ENCODE data around the gene RNF141. TPM values are rescaled to one million over a fixed set of nuclear protein-coding genes. Genes with fewer than 3 reads are reported as not detected.

RNF141 gene
- total RNA-seq, 1 donor from 2014 or later, result 31.2 TPM

DNA sequence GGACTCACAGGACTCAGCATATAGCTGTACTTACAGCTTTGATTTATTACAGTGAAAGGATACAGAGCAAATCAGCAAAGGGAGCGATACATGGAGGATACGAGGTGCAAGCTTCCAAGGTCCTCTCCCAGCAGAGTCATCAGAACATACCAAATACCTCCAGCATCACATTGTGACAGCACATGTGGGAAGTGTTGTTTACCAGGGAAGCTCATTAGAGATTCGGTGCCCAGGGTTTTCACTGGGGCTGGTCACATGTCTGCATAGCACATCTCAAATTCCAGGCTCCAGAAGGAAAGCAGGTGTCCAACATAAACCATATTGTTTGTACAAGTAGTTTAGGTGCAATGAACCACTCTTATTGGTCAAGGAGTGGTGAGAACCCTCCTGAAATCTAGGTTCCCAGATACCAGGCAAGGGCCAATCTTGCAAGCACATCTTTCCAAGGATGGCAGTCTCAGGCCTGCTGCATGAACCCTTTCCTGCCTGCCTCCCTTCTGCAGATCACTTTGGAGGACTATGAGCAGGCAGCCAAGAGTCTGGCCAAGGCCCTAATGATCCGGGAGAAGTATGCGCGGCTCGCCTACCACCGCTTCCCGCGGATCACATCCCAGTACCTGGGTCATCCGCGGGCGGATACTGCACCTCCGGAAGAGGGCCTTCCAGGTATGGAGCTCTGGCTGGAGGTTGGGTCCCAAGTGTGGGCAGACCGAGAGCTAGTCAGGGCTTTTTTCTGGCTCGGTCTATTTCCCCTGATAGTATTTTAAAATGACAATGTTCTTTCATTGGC, 59.2 kb downstream of the RNF141 start:
- Mint-ChIP-seq H3K9me3 (ENCODE audit: unreplicated experiment) (no peaks in the 10 kb centered on the region), H3K4me1 (ENCODE audit: low read depth, unreplicated experiment) (peaks cover 1% of the 10 kb centered on the region), H3K36me3 (ENCODE audit: low read depth, unreplicated experiment) (peaks cover 7% of the 10 kb centered on the region), H3K27me3 (ENCODE audit: low read depth, unreplicated experiment) (peaks cover 8% of the 10 kb centered on the region), H3K4me3 (ENCODE audit: unreplicated experiment) (no peak overlapping the region), H3K27ac (ENCODE audit: unreplicated experiment) (no peak overlapping the region)
- no peaks in the 10 kb centered on the region for H3K27me3 ChIP-seq (ENCODE audit: insufficient read depth, low read length)
- H3K4me2 ChIP-seq (ENCODE audit: low read length), result no peak overlapping the region
- H3K79me2 ChIP-seq (ENCODE audit: insufficient read depth, low read length), result no peaks in the 10 kb centered on the region
- H3K27ac ChIP-seq (ENCODE audit: low read depth, low read length), result no peak overlapping the region
- no peaks in the 10 kb centered on the region for H3K4me1 ChIP-seq (ENCODE audit: insufficient read depth, low read length)
- H3K9ac ChIP-seq (ENCODE audit: low read length), result no peak overlapping the region
- DNase-seq (ENCODE audit: low read depth) (no peak), FAIRE-seq (no peak)
- H4K20me1 ChIP-seq (ENCODE audit: insufficient read depth, low read length), result no peaks in the 10 kb centered on the region
- no peak overlapping the region for H3K4me3 ChIP-seq (ENCODE audit: insufficient read depth, low read depth, low read length)
- TF ChIP-seq EZH2 (IDR thresholded peaks at IDR 0.05; ENCODE audit: insufficient read depth, low read length), result no peak
- TF ChIP-seq, protein P1, sequence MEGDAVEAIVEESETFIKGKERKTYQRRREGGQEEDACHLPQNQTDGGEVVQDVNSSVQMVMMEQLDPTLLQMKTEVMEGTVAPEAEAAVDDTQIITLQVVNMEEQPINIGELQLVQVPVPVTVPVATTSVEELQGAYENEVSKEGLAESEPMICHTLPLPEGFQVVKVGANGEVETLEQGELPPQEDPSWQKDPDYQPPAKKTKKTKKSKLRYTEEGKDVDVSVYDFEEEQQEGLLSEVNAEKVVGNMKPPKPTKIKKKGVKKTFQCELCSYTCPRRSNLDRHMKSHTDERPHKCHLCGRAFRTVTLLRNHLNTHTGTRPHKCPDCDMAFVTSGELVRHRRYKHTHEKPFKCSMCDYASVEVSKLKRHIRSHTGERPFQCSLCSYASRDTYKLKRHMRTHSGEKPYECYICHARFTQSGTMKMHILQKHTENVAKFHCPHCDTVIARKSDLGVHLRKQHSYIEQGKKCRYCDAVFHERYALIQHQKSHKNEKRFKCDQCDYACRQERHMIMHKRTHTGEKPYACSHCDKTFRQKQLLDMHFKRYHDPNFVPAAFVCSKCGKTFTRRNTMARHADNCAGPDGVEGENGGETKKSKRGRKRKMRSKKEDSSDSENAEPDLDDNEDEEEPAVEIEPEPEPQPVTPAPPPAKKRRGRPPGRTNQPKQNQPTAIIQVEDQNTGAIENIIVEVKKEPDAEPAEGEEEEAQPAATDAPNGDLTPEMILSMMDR (IDR thresholded peaks at IDR 0.05; ENCODE audit: insufficient read depth, low read depth, low read length), result no peak
- no peak overlapping the region for H2AFZ ChIP-seq (ENCODE audit: low read depth, low read length)
- H3K9me3 ChIP-seq (ENCODE audit: insufficient read depth, low read depth, low read length), result no peaks in the 10 kb centered on the region
- no peaks in the 10 kb centered on the region for H3K36me3 ChIP-seq (ENCODE audit: insufficient read depth, low read length)

DNA sequence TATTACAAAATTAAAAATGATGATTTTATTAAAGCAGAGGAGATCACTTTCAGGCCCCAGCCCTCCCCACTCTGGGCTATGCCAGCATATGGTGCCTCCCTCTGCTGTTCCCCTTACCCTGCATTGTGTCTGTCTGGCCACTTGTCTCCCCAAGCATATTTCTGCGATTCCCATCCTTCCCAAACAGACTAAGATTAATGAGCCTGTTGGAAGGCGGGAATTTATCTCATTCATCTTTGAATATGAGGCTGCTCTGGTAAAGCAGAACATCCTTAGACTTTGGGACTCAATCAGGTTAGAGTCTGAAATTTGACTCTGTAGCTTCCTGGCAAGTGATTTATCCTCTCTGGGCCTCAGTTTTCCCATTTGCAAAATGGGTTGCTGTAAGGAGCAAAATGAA, 60.2 kb downstream of the RNF141 start:
- H4K20me1 ChIP-seq (ENCODE audit: insufficient read depth, low read length), result no peaks in the 10 kb centered on the region
- Mint-ChIP-seq H3K4me1 (ENCODE audit: low read depth, unreplicated experiment) (peaks cover 1% of the 10 kb centered on the region), H3K4me3 (ENCODE audit: unreplicated experiment) (no peak overlapping the region), H3K27me3 (ENCODE audit: low read depth, unreplicated experiment) (peaks cover 7% of the 10 kb centered on the region), H3K27ac (ENCODE audit: unreplicated experiment) (no peak overlapping the region), H3K9me3 (ENCODE audit: unreplicated experiment) (peaks cover 3% of the 10 kb centered on the region), H3K36me3 (ENCODE audit: low read depth, unreplicated experiment) (peaks cover 5% of the 10 kb centered on the region)
- H3K79me2 ChIP-seq (ENCODE audit: insufficient read depth, low read length), result no peaks in the 10 kb centered on the region
- no peak overlapping the region for H3K9ac ChIP-seq (ENCODE audit: low read length)
- no peaks in the 10 kb centered on the region for H3K9me3 ChIP-seq (ENCODE audit: insufficient read depth, low read depth, low read length)
- no peak overlapping the region for H2AFZ ChIP-seq (ENCODE audit: low read depth, low read length)
- H3K27ac ChIP-seq (ENCODE audit: low read depth, low read length), result no peak overlapping the region
- no peaks in the 10 kb centered on the region for H3K27me3 ChIP-seq (ENCODE audit: insufficient read depth, low read length)
- DNase-seq (ENCODE audit: low read depth), result no peak
- no peak for TF ChIP-seq EZH2 (IDR thresholded peaks at IDR 0.05; ENCODE audit: insufficient read depth, low read length)
- TF ChIP-seq, protein P1 (IDR thresholded peaks at IDR 0.05; ENCODE audit: insufficient read depth, low read depth, low read length), result no peak
- H3K4me2 ChIP-seq (ENCODE audit: low read length), result no peak overlapping the region
- H3K4me3 ChIP-seq (ENCODE audit: insufficient read depth, low read depth, low read length), result no peak overlapping the region
- no peaks in the 10 kb centered on the region for H3K4me1 ChIP-seq (ENCODE audit: insufficient read depth, low read length)
- H3K36me3 ChIP-seq (ENCODE audit: insufficient read depth, low read length), result no peaks in the 10 kb centered on the region
- FAIRE-seq, result no peak

DNA sequence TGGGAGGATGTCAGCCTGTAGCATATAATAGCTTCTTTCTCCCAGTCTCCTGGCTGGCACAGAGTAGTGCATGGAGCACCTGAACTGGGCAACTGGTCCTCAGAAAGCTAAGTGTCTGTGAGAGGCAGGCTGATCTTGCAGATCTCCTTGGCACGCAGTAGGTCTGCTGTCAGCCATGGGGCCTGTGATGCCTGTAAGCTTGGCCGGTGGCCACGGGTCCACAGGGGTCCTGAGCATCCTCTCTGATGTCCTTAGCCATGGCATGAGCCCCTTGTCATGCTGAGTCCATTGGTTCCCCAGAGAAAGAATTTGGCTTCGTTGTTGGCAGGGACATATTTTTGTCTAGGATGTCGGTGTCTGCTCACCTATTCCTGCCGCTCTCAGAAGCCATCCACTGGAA, 61.0 kb downstream of the RNF141 start:
- Histone ChIP-seq H3K4me2 (ENCODE audit: low read length) (no peak overlapping the region), H3K79me2 (ENCODE audit: insufficient read depth, low read length) (no peaks in the 10 kb centered on the region), H3K4me1 (ENCODE audit: insufficient read depth, low read length) (no peaks in the 10 kb centered on the region), H3K9me3 (ENCODE audit: insufficient read depth, low read depth, low read length) (no peaks in the 10 kb centered on the region), H3K27ac (ENCODE audit: low read depth, low read length) (no peak overlapping the region), H3K27me3 (ENCODE audit: insufficient read depth, low read length) (no peaks in the 10 kb centered on the region), H3K9ac (ENCODE audit: low read length) (no peak overlapping the region), H2AFZ (ENCODE audit: low read depth, low read length) (no peak overlapping the region), H3K36me3 (ENCODE audit: insufficient read depth, low read length) (no peaks in the 10 kb centered on the region), H4K20me1 (ENCODE audit: insufficient read depth, low read length) (no peaks in the 10 kb centered on the region), H3K4me3 (ENCODE audit: insufficient read depth, low read depth, low read length) (no peak overlapping the region)
- peaks cover 7% of the 10 kb centered on the region for H3K27me3 Mint-ChIP-seq (ENCODE audit: low read depth, unreplicated experiment)
- peaks cover 3% of the 10 kb centered on the region for H3K9me3 Mint-ChIP-seq (ENCODE audit: unreplicated experiment)
- H3K36me3 Mint-ChIP-seq (ENCODE audit: low read depth, unreplicated experiment), result peaks cover 5% of the 10 kb centered on the region
- no peak overlapping the region for H3K27ac Mint-ChIP-seq (ENCODE audit: unreplicated experiment)
- no peak for TF ChIP-seq EZH2 (IDR thresholded peaks at IDR 0.05; ENCODE audit: insufficient read depth, low read length)
- TF ChIP-seq, protein P1 (IDR thresholded peaks at IDR 0.05; ENCODE audit: insufficient read depth, low read depth, low read length), result no peak
- DNase-seq (ENCODE audit: low read depth) (no peak), FAIRE-seq (no peak)
- H3K4me3 Mint-ChIP-seq (ENCODE audit: unreplicated experiment), result no peak overlapping the region
- H3K4me1 Mint-ChIP-seq (ENCODE audit: low read depth, unreplicated experiment), result peaks cover 1% of the 10 kb centered on the region
